HL-60 (cell line): ENCODE measurements around the gene CSNK2A2.

Experiments
- CTCF ChIP-seq: IDR thresholded peaks from one replicate; pipeline ENCODE4 v1.5.1; 2011; ENCODE audit warnings: low read length, control low read depth, inconsistent platforms; ENCODE audit not compliant: insufficient read depth
- REST ChIP-seq: IDR thresholded peaks from 2 replicates; pipeline ENCODE4 v1.6.1; 2012; ENCODE audit warnings: low read depth; ENCODE audit not compliant: insufficient replicate concordance

GRCh38 chr16:58196898-58197313 lies 1.0 kb downstream of the CSNK2A2 start:
- no peak for TF ChIP-seq CTCF
- TF ChIP-seq REST = no peak
